DOHH2 (cell line): ENCODE results near the gene POU2F3.

ENCODE experiments used
- H3F3A ChIP-seq: fragments of 200-600 bp; sonication (generic), shearing (Covaris generic); 2 replicates; pipeline ENCODE4 v1.6.0; 2016; ENCODE audit warnings: antibody characterized with exemption, mild to moderate bottlenecking; ENCODE audit not compliant: control insufficient read depth, insufficient read depth
- H3K27ac ChIP-seq: fragments of 200-600 bp; sonication (generic); 2 replicates; pipeline ENCODE4 v1.5.1; 2014; ENCODE audit warnings: low read depth, mild to moderate bottlenecking, low read length, moderate library complexity
- H3K27me3 ChIP-seq: fragments of 200-600 bp; sonication (generic); 2 replicates; pipeline ENCODE4 v1.6.1; 2014; ENCODE audit warnings: mild to moderate bottlenecking, low read length, mixed read lengths; ENCODE audit not compliant: control insufficient read depth
- H3K36me3 ChIP-seq: fragments of 200-600 bp; sonication (generic); 2 replicates; pipeline ENCODE4 v1.6.1; 2014; ENCODE audit warnings: mild to moderate bottlenecking, low read length, moderate library complexity, mixed read lengths; ENCODE audit not compliant: control insufficient read depth
- H3K4me1 ChIP-seq: fragments of 200-600 bp; sonication (generic); 2 replicates; pipeline ENCODE4 v1.6.1; 2014; ENCODE audit warnings: mild to moderate bottlenecking, low read length, mixed read lengths; ENCODE audit not compliant: control insufficient read depth
- H3K4me2 ChIP-seq: fragments of 200-600 bp; sonication (generic); 2 replicates; pipeline ENCODE4 v1.6.0; 2014; ENCODE audit warnings: mild to moderate bottlenecking, low read length, moderate library complexity
- H3K4me3 ChIP-seq: fragments of 200-600 bp; sonication (generic); 2 replicates; pipeline ENCODE4 v1.5.1; 2014; ENCODE audit warnings: mild to moderate bottlenecking, low read length, mixed read lengths
- H3K79me2 ChIP-seq: fragments of 200-600 bp; sonication (generic); 2 replicates; pipeline ENCODE4 v1.6.1; 2014; ENCODE audit warnings: mild to moderate bottlenecking, low read length, mixed read lengths; ENCODE audit not compliant: control insufficient read depth
- H3K9me2 ChIP-seq: fragments of 200-600 bp; sonication (generic); replicated peaks from 2 replicates; pipeline ENCODE4 v1.6.1; 2014; ENCODE audit warnings: mild to moderate bottlenecking, low read length, mixed read lengths; ENCODE audit not compliant: control insufficient read depth
- H3K9me3 ChIP-seq: fragments of 200-600 bp; sonication (generic); 2 replicates; pipeline ENCODE4 v1.6.1; 2014; ENCODE audit warnings: antibody characterized with exemption, low read length, mixed read lengths; ENCODE audit not compliant: control insufficient read depth, insufficient read depth
- H4K20me1 ChIP-seq: fragments of 200-600 bp; sonication (generic); 2 replicates; pipeline ENCODE4 v1.6.0; 2014; ENCODE audit warnings: low read depth, mild to moderate bottlenecking, antibody characterized with exemption, low read length, moderate library complexity; ENCODE audit not compliant: control insufficient read depth, insufficient read depth
- CTCF ChIP-seq: fragments of 200-600 bp; sonication (generic); IDR thresholded peaks from one replicate; pipeline ENCODE4 v1.5.1; 2014; ENCODE audit warnings: antibody characterized with exemption, mild to moderate bottlenecking, low read depth, low read length; ENCODE audit not compliant: poor library complexity, severe bottlenecking
- EZH2phosphoT487 ChIP-seq: fragments of 200-600 bp; sonication (generic); IDR thresholded peaks from 2 replicates; pipeline ENCODE4 v1.6.1; 2017; ENCODE audit warnings: borderline replicate concordance, mild to moderate bottlenecking, antibody characterized with exemption, low read length, moderate library complexity, mixed read lengths

Gene POU2F3

DNA sequence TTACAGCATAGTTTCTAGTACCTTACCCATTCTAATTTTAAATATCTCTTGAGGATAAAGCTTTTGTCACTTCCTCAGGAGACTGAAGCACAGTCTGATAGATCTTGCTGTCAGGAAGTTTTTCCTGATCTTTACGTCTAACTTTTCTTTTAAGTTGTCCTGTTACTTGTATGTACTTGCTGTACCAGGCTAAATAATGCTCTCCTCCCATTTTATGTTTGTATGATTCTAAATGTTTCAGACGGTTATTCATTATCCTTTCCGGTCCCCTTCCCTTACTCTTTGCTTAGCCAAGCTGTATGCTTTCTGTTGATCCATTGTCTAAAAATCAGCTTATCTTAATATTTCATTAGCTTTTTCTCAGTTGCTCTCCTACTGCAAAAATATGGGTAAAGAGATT, 102.3 kb downstream of the POU2F3 start:
- Histone ChIP-seq H3K4me1 (peaks cover 38% of the 10 kb centered on the region), H3K9me3 (peaks cover 5% of the 10 kb centered on the region; the same call in 1 of the 2 replicates), H3K4me2 (no peak overlapping the region), H3K9me2 (no peaks in the 10 kb centered on the region), H3K27ac (no peak overlapping the region), H4K20me1 (peaks cover 40% of the 10 kb centered on the region), H3K4me3 (no peak overlapping the region), H3F3A (peaks cover 7% of the 10 kb centered on the region; the same call in 1 of the 2 replicates), H3K79me2 (peaks cover 68% of the 10 kb centered on the region), H3K36me3 (no peaks in the 10 kb centered on the region), H3K27me3 (peaks cover 64% of the 10 kb centered on the region)
- no peak for TF ChIP-seq CTCF
- TF ChIP-seq EZH2phosphoT487: no peak

DNA sequence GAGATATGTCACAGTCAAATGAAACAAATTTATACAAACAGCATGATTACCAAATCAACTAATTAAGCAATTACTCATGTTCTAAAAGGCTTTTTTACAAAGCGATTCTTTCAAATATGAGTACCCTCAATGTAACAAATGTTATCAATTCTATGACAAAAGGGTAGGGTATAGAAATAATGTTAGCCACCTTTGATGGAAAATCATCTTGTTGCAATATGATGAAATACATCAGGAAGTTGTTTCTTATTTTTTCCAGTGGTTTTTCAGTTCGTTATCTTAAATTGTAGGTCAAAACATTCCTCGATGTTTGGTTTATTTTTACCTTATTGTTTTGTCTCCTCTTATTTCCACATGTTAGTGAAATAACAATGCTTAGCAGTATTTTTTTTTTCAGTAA, 102.7 kb downstream of the POU2F3 start:
- TF ChIP-seq CTCF (no peak), EZH2phosphoT487 (no peak)
- Histone ChIP-seq H3K27me3 (peaks cover 60% of the 10 kb centered on the region), H3K4me2 (no peak overlapping the region), H3K4me3 (no peak overlapping the region), H3K9me3 (peaks cover 5% of the 10 kb centered on the region; the same call in 1 of the 2 replicates), H3F3A (peaks cover 7% of the 10 kb centered on the region; the same call in 1 of the 2 replicates), H3K36me3 (no peaks in the 10 kb centered on the region), H3K79me2 (peaks cover 68% of the 10 kb centered on the region), H3K9me2 (no peaks in the 10 kb centered on the region), H3K27ac (no peak overlapping the region), H4K20me1 (peaks cover 37% of the 10 kb centered on the region), H3K4me1 (peaks cover 33% of the 10 kb centered on the region)

DNA sequence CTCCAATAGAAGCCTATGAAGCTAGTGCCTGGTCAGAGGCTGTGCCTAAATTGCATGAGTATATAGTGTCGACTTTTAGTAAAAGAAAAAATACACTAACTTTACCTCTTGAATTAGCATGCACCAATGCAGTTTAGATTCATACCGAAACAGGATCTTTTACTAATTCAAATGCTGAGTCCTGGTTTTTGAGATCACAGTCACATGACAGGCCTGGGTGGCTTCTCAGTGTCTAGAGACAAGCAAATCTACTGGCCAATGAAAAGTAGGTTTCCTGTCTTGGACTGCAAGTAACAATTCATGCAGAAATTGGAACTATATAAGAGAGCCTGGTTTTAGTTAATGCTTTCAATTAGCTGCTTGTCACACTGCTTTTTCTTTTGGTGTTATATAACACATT, 103.5 kb downstream of the POU2F3 start:
- Histone ChIP-seq H3K27ac (no peak overlapping the region), H3K4me2 (peak overlapping the region; percentile 57), H3K27me3 (peaks cover 56% of the 10 kb centered on the region), H3K79me2 (peaks cover 61% of the 10 kb centered on the region), H3F3A (peaks cover 7% of the 10 kb centered on the region; the same call in 1 of the 2 replicates), H3K9me2 (no peaks in the 10 kb centered on the region), H3K36me3 (no peaks in the 10 kb centered on the region), H3K4me3 (peak overlapping the region; percentile 7; the same call in 1 of the 2 replicates), H4K20me1 (peaks cover 37% of the 10 kb centered on the region), H3K4me1 (peaks cover 27% of the 10 kb centered on the region), H3K9me3 (peaks cover 5% of the 10 kb centered on the region; the same call in 1 of the 2 replicates)
- TF ChIP-seq EZH2phosphoT487 (no peak), CTCF (no peak)
